Ascending aorta (tissue), 2 donors: ENCODE measurements around the gene SYDE2. TPM values are rescaled to one million over a fixed set of nuclear protein-coding genes. Genes with fewer than 3 reads are reported as not detected.
"Not testable (repeated sequence)": the region's sequence is repeated elsewhere in the genome, so short reads cannot be mapped to it uniquely, and the experiment has no call there.

Experiments
- DNase-seq, 2 donors: peaks; one replicate each; pipeline ENCODE4 v3.0.0-alpha.2; 2019; ENCODE audit warnings: low spot score in 2 of 2
- H3K27ac ChIP-seq, 2 donors: fragments of 200-600 bp; sonication (generic); one replicate each; pipeline ENCODE4 v1.5.1; 2016 to 2017; ENCODE audit warnings: mild to moderate bottlenecking in 1 of 2
- H3K27me3 ChIP-seq: fragments of 200-600 bp; sonication (generic); one replicate; pipeline ENCODE4 v1.5.1; 2017
- H3K36me3 ChIP-seq, 2 donors: fragments of 200-600 bp; sonication (generic); one replicate each; pipeline ENCODE4 v1.5.1; 2016
- H3K4me1 ChIP-seq, 2 donors: fragments of 200-600 bp; sonication (generic); one replicate each; pipeline ENCODE4 v1.5.1; 2016 to 2017; ENCODE audit warnings: mild to moderate bottlenecking in 1 of 2
- H3K4me3 ChIP-seq, 2 donors: fragments of 200-600 bp; sonication (generic); one replicate each; pipeline ENCODE4 v1.5.1; 2016 to 2017; ENCODE audit warnings: mild to moderate bottlenecking in 1 of 2
- H3K9me3 ChIP-seq, 2 donors: fragments of 200-600 bp; sonication (generic); one replicate each; pipeline ENCODE4 v1.5.1; 2016
- CTCF ChIP-seq, 3 experiments: fragments of 200-600 bp in 2 of 3; fragments of 450-650 bp in 1 of 3; sonication (generic) in 2 of 3; IDR thresholded peaks; one replicate each; pipeline ENCODE4 v1.5.1; 2016 to 2019; ENCODE audit warnings: antibody characterized with exemption in 3 of 3, mild to moderate bottlenecking in 1 of 3, moderate library complexity in 1 of 3
- intact Hi-C: fragments of 100-400 bp; cut with DNase I; formaldehyde crosslinking; loops from one replicate; pipeline ENCODE4 v1.15.1; 2023
- total RNA-seq: library from RNA; depleted of rRNA; stranded (reverse); fragments of >200 nt; gene quantifications from one replicate; pipeline ENCODE4 v1.1.0, GENCODE V29; 2016

The SYDE2 gene
- total RNA-seq = 0.43 TPM

- intact Hi-C loops = loop anchor here (1.0 to 2.0 kb wide), 2 partner anchors 59 to 138 kb away; partner anchors contain the start of gene C1orf52
- peaks cover 0 to 6% of the 10 kb centered on the region in 2 donors for H3K4me1 ChIP-seq
- no peaks in the 10 kb centered on the region for H3K27me3 ChIP-seq
- no peaks in the 10 kb centered on the region for H3K9me3 ChIP-seq
- DNase-seq = peak; percentile 47 to 88
- peak within 1 kb of the TSS; percentile 76 to 99 for H3K4me3 ChIP-seq
- H3K27ac ChIP-seq = peak within 1 kb of the TSS; percentile 96 to 98
- TF ChIP-seq CTCF (IDR thresholded peaks at IDR 0.05) = no peak
- H3K36me3 ChIP-seq = no peaks in the 10 kb centered on the region
These were observed at the start of gene SYDE2 for GRCh38 chr1:85200463-85201339. Gene SYDE2 (minus strand): TSS chr1:85201016. CDS start chr1:85200996, 20 bp downstream.

GRCh38 chr1:85249042-85249441, 48.2 kb upstream of the SYDE2 start:
- peaks cover 15 to 19% of the 10 kb centered on the region in 2 donors for H3K36me3 ChIP-seq
- H3K4me1 ChIP-seq, DNase-seq, H3K27me3 ChIP-seq, H3K4me3 ChIP-seq, H3K9me3 ChIP-seq, intact Hi-C loops, H3K27ac ChIP-seq: not testable (repeated sequence)

GRCh38 chr1:85245891-85246290, 45.1 kb upstream of the SYDE2 start:
- Histone ChIP-seq H3K36me3 (peaks cover 0 to 7% of the 10 kb centered on the region in 2 donors), H3K27ac (no peak overlapping the region), H3K4me1 (peaks cover 0 to 7% of the 10 kb centered on the region in 2 donors), H3K4me3 (no peak overlapping the region), H3K9me3 (no peaks in the 10 kb centered on the region), H3K27me3 (no peaks in the 10 kb centered on the region)
- no peak for DNase-seq
- intact Hi-C loops = no loop called here
- no peak for TF ChIP-seq CTCF (IDR thresholded peaks at IDR 0.05)

- DNase-seq = no peak
- no peak overlapping the region for H3K27ac ChIP-seq
These were observed 44.6 kb upstream of the SYDE2 start for GRCh38 chr1:85245456-85245855.

GRCh38 chr1:85244271-85245061, 43.6 kb upstream of the SYDE2 start:
- no peak overlapping the region for H3K4me3 ChIP-seq
- intact Hi-C loops = no loop called here
- no peak for DNase-seq
- no peaks in the 10 kb centered on the region for H3K27me3 ChIP-seq
- H3K36me3 ChIP-seq = no peaks in the 10 kb centered on the region
- H3K9me3 ChIP-seq = no peaks in the 10 kb centered on the region
- H3K27ac ChIP-seq = no peak overlapping the region
- no peak for TF ChIP-seq CTCF (IDR thresholded peaks at IDR 0.05)
- peaks cover 4 to 9% of the 10 kb centered on the region in 2 donors for H3K4me1 ChIP-seq

More at GRCh38 chr1:85245456-85245855, 44.6 kb upstream of the SYDE2 start:
- no peak for TF ChIP-seq CTCF (IDR thresholded peaks at IDR 0.05)
- H3K9me3 ChIP-seq = no peaks in the 10 kb centered on the region
- intact Hi-C loops = no loop called here
- H3K36me3 ChIP-seq = peaks cover 0 to 3% of the 10 kb centered on the region in 2 donors
- H3K27me3 ChIP-seq = no peaks in the 10 kb centered on the region
- no peak overlapping the region for H3K4me3 ChIP-seq
- peaks cover 0 to 7% of the 10 kb centered on the region in 2 donors for H3K4me1 ChIP-seq

- H3K36me3 ChIP-seq = no peaks in the 10 kb centered on the region
- no peak for DNase-seq
- no peak overlapping the region for H3K4me3 ChIP-seq
- no peak for TF ChIP-seq CTCF (IDR thresholded peaks at IDR 0.05)
- no peaks in the 10 kb centered on the region for H3K9me3 ChIP-seq
- intact Hi-C loops = no loop called here
- H3K27ac ChIP-seq = no peak overlapping the region
- H3K4me1 ChIP-seq = peaks cover 4 to 9% of the 10 kb centered on the region in 2 donors
- no peaks in the 10 kb centered on the region for H3K27me3 ChIP-seq
These were observed 42.6 kb upstream of the SYDE2 start for GRCh38 chr1:85243372-85243771.
